HEK293 (cell line): ENCODE results near the gene TBK1.

Source experiments
- CTCF ChIA-PET: fragments of 350-600 bp; formaldehyde crosslinking; extraction: SDS; loops from one replicate; lab custom pipeline; 2021; ENCODE audit warnings: antibody characterized with exemption; lab: Yijun Ruan, JAX
- POLR2A ChIA-PET: fragments of 300-600 bp; formaldehyde crosslinking; extraction: SDS; loops from one replicate; lab custom pipeline; 2020; ENCODE audit warnings: antibody characterized with exemption, inconsistent platforms; lab: Yijun Ruan, JAX
- H3K27ac ChIP-seq: fragments of 200-500 bp; sonication (Bioruptor generic); 2 replicates; pipeline ENCODE4 v1.5.1; 2014; ENCODE audit warnings: low read depth, low read length, control low read depth, inconsistent platforms; ENCODE audit errors: extremely low read depth
- H3K36me3 ChIP-seq, 2 experiments: fragments of 200-500 bp in 1 of 2; sonication (Bioruptor generic) in 1 of 2; 1 replicate in 1 of 2; 2 replicates in 1 of 2; pipeline ENCODE4 v1.5.1; 2014 to 2017; ENCODE audit warnings: inconsistent platforms in 2 of 2, low read length in 2 of 2; ENCODE audit not compliant: control insufficient read depth in 2 of 2, insufficient read depth in 1 of 2
- H3K4me1 ChIP-seq: fragments of 200-500 bp; sonication (Bioruptor generic); 2 replicates; pipeline ENCODE4 v1.5.1; 2014; ENCODE audit warnings: mild to moderate bottlenecking, low read length, inconsistent platforms; ENCODE audit not compliant: control insufficient read depth, insufficient read depth
- H3K4me3 ChIP-seq: 2 replicates; pipeline ENCODE4 v1.5.1; 2011; ENCODE audit warnings: low read depth, mild to moderate bottlenecking, control low read depth, low read length, moderate library complexity
- H3K9me3 ChIP-seq: fragments of 200-500 bp; sonication (Bioruptor generic); 2 replicates; pipeline ENCODE4 v1.5.1; 2014; ENCODE audit warnings: low read depth, low read length, inconsistent platforms; ENCODE audit not compliant: control insufficient read depth, insufficient read depth
- BCL11B ChIP-seq: fragments of 450-650 bp; formaldehyde crosslinking; IDR thresholded peaks from 2 replicates; pipeline ENCODE4 v1.5.1; 2016; ENCODE audit warnings: low read depth, missing biosample characterization, missing genetic modification characterization
- KLF10 ChIP-seq: fragments of 450-650 bp; IDR thresholded peaks from 2 replicates; pipeline ENCODE4 v1.5.1; 2018; ENCODE audit warnings: missing biosample characterization, mild to moderate bottlenecking, missing genetic modification characterization
- KLF16 ChIP-seq: fragments of 450-650 bp; formaldehyde crosslinking; IDR thresholded peaks from 2 replicates; pipeline ENCODE4 v1.5.1; 2017; ENCODE audit warnings: missing biosample characterization, missing genetic modification characterization
- MZF1 ChIP-seq: fragments of 450-650 bp; formaldehyde crosslinking; IDR thresholded peaks from 2 replicates; pipeline ENCODE4 v1.5.1; 2017; ENCODE audit warnings: missing biosample characterization, missing genetic modification characterization, borderline replicate concordance
- YY2 ChIP-seq: fragments of 450-650 bp; formaldehyde crosslinking; IDR thresholded peaks from 2 replicates; pipeline ENCODE4 v1.5.1; 2016; ENCODE audit warnings: missing biosample characterization, missing genetic modification characterization
- ZBTB48 ChIP-seq: fragments of 450-650 bp; formaldehyde crosslinking; IDR thresholded peaks from 2 replicates; pipeline ENCODE4 v1.5.1; 2016; ENCODE audit warnings: missing biosample characterization, missing genetic modification characterization
- ZFHX2 ChIP-seq: fragments of 450-650 bp; formaldehyde crosslinking; conservative IDR thresholded peaks from 2 replicates; pipeline ENCODE4 v1.5.1; 2016; ENCODE audit warnings: missing biosample characterization, missing genetic modification characterization
- ZFP3 ChIP-seq: fragments of 450-650 bp; formaldehyde crosslinking; IDR thresholded peaks from 2 replicates; pipeline ENCODE4 v1.5.1; 2016; ENCODE audit warnings: low read depth, missing biosample characterization, missing genetic modification characterization
- ZIC2 ChIP-seq: fragments of 450-650 bp; formaldehyde crosslinking; IDR thresholded peaks from 2 replicates; pipeline ENCODE4 v1.5.1; 2016; ENCODE audit warnings: missing biosample characterization, missing genetic modification characterization
- ZNF138 ChIP-seq: fragments of 450-650 bp; formaldehyde crosslinking; IDR thresholded peaks from 2 replicates; pipeline ENCODE4 v1.5.1; 2016; ENCODE audit warnings: missing biosample characterization, missing genetic modification characterization, borderline replicate concordance
- ZNF19 ChIP-seq: fragments of 450-650 bp; formaldehyde crosslinking; IDR thresholded peaks from 2 replicates; pipeline ENCODE4; 2016; ENCODE audit warnings: missing biosample characterization, missing genetic modification characterization, low read depth
- ZNF48 ChIP-seq: fragments of 450-650 bp; formaldehyde crosslinking; IDR thresholded peaks from 2 replicates; pipeline ENCODE4 v1.5.1; 2016; ENCODE audit warnings: missing biosample characterization, missing genetic modification characterization
- ZNF530 ChIP-seq: fragments of 450-650 bp; formaldehyde crosslinking; IDR thresholded peaks from 2 replicates; pipeline ENCODE4 v1.5.1; 2016; ENCODE audit warnings: low read depth, missing biosample characterization, missing genetic modification characterization
- ZNF544 ChIP-seq: fragments of 450-650 bp; formaldehyde crosslinking; IDR thresholded peaks from 2 replicates; pipeline ENCODE4 v1.5.0; 2017; ENCODE audit warnings: missing biosample characterization, missing genetic modification characterization
- ZNF561 ChIP-seq: fragments of 450-650 bp; IDR thresholded peaks from 2 replicates; pipeline ENCODE4 v1.5.1; 2018; ENCODE audit warnings: missing biosample characterization, missing genetic modification characterization, borderline replicate concordance
- ZNF585B ChIP-seq: fragments of 450-650 bp; formaldehyde crosslinking; IDR thresholded peaks from 2 replicates; pipeline ENCODE4 v1.5.1; 2016; ENCODE audit warnings: missing biosample characterization, missing genetic modification characterization
- ZNF664 ChIP-seq: fragments of 450-650 bp; formaldehyde crosslinking; IDR thresholded peaks from 2 replicates; pipeline ENCODE4 v1.5.1; 2016; ENCODE audit warnings: missing biosample characterization, missing genetic modification characterization
- TF ChIP-seq, protein P1 (sequence below): fragments of 450-650 bp; formaldehyde crosslinking; IDR thresholded peaks from 2 replicates; pipeline ENCODE4 v1.5.1; 2017; ENCODE audit warnings: missing biosample characterization, missing genetic modification characterization
- TF ChIP-seq, protein P2 (sequence below): fragments of 450-650 bp; formaldehyde crosslinking; IDR thresholded peaks from 2 replicates; pipeline ENCODE4 v1.5.1; 2016; ENCODE audit warnings: missing biosample characterization, missing genetic modification characterization
- TF ChIP-seq, protein P3 (sequence below): fragments of 450-650 bp; IDR thresholded peaks from 2 replicates; pipeline ENCODE4 v1.5.1; 2018; ENCODE audit warnings: missing biosample characterization, missing genetic modification characterization
- TF ChIP-seq, protein P4 (sequence below): fragments of 450-650 bp; IDR thresholded peaks from 2 replicates; pipeline ENCODE4 v1.5.1; 2018; ENCODE audit warnings: missing biosample characterization, mild to moderate bottlenecking, missing genetic modification characterization
- TF ChIP-seq, protein P5 (sequence below): fragments of 450-650 bp; formaldehyde crosslinking; IDR thresholded peaks from 2 replicates; pipeline ENCODE4 v1.5.1; 2016; ENCODE audit warnings: missing biosample characterization, missing genetic modification characterization

The TBK1 gene

DNA sequence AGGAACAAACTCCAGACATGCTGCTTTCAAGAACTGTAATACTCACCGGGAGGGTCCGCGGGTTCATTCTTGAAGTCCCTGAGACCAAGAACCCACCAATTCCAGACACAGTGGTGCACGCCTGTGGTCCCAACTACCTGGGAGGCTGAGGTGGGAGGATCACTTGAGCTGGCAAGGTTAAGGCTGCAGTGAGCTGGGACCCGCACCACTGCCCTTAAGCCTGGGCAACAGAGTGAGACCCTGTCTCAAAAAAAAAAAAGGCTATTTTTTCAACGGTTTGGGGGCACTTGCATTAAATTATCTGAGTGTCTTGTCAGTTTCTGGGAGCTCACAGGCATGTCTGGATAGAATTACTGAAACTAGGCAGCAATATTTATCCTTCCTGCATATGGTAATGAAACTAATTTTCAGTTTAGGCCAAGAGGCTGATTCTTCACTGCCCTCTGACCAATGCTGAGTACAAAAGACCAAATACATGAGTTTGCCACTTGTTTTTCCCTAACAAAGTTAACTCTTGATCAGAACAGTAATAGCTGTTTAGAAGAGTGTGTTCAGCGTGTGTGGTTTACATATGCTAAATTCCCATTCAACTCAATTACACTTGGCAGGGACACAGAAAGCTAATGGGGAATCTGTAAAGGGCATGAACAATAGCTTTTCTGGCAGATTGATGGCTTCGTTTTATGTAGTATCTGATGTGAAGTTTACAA, 92.6 kb downstream of the TBK1 start (continued):
- TF ChIP-seq ZNF561 (tag by site-specific recombination) (peak; percentile 36; the same call in 1 of the 2 replicates), YY2 (tag by site-specific recombination) (no peak), ZBTB48 (no peak), ZNF544 (tag by site-specific recombination) (no peak), ZFHX2 (no peak), ZNF530 (no peak), ZIC2 (no peak)
- TF ChIP-seq, protein P1, sequence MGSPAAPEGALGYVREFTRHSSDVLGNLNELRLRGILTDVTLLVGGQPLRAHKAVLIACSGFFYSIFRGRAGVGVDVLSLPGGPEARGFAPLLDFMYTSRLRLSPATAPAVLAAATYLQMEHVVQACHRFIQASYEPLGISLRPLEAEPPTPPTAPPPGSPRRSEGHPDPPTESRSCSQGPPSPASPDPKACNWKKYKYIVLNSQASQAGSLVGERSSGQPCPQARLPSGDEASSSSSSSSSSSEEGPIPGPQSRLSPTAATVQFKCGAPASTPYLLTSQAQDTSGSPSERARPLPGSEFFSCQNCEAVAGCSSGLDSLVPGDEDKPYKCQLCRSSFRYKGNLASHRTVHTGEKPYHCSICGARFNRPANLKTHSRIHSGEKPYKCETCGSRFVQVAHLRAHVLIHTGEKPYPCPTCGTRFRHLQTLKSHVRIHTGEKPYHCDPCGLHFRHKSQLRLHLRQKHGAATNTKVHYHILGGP (tag by site-specific recombination), result no peak
- TF ChIP-seq, protein P2, sequence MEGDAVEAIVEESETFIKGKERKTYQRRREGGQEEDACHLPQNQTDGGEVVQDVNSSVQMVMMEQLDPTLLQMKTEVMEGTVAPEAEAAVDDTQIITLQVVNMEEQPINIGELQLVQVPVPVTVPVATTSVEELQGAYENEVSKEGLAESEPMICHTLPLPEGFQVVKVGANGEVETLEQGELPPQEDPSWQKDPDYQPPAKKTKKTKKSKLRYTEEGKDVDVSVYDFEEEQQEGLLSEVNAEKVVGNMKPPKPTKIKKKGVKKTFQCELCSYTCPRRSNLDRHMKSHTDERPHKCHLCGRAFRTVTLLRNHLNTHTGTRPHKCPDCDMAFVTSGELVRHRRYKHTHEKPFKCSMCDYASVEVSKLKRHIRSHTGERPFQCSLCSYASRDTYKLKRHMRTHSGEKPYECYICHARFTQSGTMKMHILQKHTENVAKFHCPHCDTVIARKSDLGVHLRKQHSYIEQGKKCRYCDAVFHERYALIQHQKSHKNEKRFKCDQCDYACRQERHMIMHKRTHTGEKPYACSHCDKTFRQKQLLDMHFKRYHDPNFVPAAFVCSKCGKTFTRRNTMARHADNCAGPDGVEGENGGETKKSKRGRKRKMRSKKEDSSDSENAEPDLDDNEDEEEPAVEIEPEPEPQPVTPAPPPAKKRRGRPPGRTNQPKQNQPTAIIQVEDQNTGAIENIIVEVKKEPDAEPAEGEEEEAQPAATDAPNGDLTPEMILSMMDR, result no peak
- TF ChIP-seq, protein P3, sequence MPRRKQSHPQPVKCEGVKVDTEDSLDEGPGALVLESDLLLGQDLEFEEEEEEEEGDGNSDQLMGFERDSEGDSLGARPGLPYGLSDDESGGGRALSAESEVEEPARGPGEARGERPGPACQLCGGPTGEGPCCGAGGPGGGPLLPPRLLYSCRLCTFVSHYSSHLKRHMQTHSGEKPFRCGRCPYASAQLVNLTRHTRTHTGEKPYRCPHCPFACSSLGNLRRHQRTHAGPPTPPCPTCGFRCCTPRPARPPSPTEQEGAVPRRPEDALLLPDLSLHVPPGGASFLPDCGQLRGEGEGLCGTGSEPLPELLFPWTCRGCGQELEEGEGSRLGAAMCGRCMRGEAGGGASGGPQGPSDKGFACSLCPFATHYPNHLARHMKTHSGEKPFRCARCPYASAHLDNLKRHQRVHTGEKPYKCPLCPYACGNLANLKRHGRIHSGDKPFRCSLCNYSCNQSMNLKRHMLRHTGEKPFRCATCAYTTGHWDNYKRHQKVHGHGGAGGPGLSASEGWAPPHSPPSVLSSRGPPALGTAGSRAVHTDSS, result no peak

DNA sequence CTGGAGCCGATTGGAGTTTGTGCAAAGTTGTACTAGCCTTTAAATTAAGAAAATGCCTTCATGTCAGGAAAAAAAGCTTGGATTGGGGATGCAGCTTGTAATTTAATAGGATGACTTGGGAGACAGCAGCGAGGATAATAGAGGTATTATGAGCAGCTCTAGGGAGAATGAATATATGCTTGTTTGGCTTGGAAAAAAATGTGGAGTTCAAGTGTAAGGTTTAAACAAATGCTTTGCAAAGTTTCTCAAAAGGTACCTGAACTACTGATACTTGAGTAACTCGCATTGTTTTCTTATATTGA, 93.1 kb downstream of the TBK1 start:
- no peak overlapping the region for H3K27ac ChIP-seq
- H3K36me3 ChIP-seq, result no peaks in the 10 kb centered on the region
- no peaks in the 10 kb centered on the region for H3K4me1 ChIP-seq
- ChIA-PET POLR2A (interaction anchor here (0.5 kb wide), 1 partner anchor 31 kb away, joined by 3 read pairs; no protein-coding TSS in a partner anchor), CTCF (interaction anchor here (0.6 to 2.1 kb wide), 6 partner anchors 9 to 153 kb away, joined by 3 to 12 read pairs (median 5); no protein-coding TSS in a partner anchor)
- no peak for TF ChIP-seq KLF10 (tag by site-specific recombination)
- TF ChIP-seq ZNF585B (tag by site-specific recombination), result no peak
- no peak for TF ChIP-seq BCL11B
- TF ChIP-seq, protein P4, sequence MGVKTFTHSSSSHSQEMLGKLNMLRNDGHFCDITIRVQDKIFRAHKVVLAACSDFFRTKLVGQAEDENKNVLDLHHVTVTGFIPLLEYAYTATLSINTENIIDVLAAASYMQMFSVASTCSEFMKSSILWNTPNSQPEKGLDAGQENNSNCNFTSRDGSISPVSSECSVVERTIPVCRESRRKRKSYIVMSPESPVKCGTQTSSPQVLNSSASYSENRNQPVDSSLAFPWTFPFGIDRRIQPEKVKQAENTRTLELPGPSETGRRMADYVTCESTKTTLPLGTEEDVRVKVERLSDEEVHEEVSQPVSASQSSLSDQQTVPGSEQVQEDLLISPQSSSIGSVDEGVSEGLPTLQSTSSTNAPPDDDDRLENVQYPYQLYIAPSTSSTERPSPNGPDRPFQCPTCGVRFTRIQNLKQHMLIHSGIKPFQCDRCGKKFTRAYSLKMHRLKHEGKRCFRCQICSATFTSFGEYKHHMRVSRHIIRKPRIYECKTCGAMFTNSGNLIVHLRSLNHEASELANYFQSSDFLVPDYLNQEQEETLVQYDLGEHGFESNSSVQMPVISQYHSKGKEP (tag by site-specific recombination), result no peak
- TF ChIP-seq MZF1 (tag by site-specific recombination), result peak; percentile 4; the same call in 1 of the 2 replicates
- TF ChIP-seq ZNF664 (tag by site-specific recombination), result peak; percentile 74
- no peak for TF ChIP-seq ZNF138 (tag by site-specific recombination)
- TF ChIP-seq ZNF19 (tag by site-specific recombination), result no peak
- TF ChIP-seq ZNF561 (tag by site-specific recombination), result 0 out of 2 replicates have a peak, but pooled peaks have one; percentile 6
- TF ChIP-seq, protein P5, sequence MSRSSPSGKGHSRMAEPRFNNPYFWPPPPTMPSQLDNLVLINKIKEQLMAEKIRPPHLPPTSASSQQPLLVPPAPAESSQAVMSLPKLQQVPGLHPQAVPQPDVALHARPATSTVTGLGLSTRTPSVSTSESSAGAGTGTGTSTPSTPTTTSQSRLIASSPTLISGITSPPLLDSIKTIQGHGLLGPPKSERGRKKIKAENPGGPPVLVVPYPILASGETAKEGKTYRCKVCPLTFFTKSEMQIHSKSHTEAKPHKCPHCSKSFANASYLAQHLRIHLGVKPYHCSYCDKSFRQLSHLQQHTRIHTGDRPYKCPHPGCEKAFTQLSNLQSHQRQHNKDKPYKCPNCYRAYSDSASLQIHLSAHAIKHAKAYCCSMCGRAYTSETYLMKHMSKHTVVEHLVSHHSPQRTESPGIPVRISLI (tag by site-specific recombination), result no peak
- no peak for TF ChIP-seq ZNF48 (tag by site-specific recombination)
- no peak for TF ChIP-seq KLF16 (tag by site-specific recombination)
- no peak for TF ChIP-seq ZFP3 (tag by site-specific recombination)
- no peaks in the 10 kb centered on the region for H3K9me3 ChIP-seq
- no peak overlapping the region for H3K4me3 ChIP-seq
